ENCODE data around the gene CRIP3. TPM values are rescaled to one million over a fixed set of nuclear protein-coding genes. Genes with fewer than 3 reads are reported as not detected.

The CRIP3 gene
- total and polyA plus RNA-seq, 2 of the 13 experiments (the other 11 are each of a cell fraction or from before 2014, with no cell fraction given): 6.3 to 9.3 TPM

- TF ChIP-seq MBD4 (IDR thresholded peaks at IDR 0.05; ENCODE audit: borderline replicate concordance, low read length): no peak
Observed at GRCh38 chr6:43274916-43275597, 33.6 kb downstream of the CRIP3 start (continued).

- Histone ChIP-seq H3K9ac (ENCODE audit: insufficient read depth, low read depth, low read length) (peak overlapping the region; percentile 97), H3K36me3 (replicated peaks in 1 of 2; ENCODE audit: control insufficient read depth in 1 of 2, insufficient read depth in 2 of 2, low read length in 2 of 2) (no peaks in the 10 kb centered on the region), H3K4me3 (replicated peaks in 1 of 3; ENCODE audit: insufficient read depth in 1 of 3, low read depth in 2 of 3, low read length in 3 of 3) (peak overlapping the region; percentile 59 to 86 (median 78); a peak in 5 of 6 replicates), H3K27ac (ENCODE audit: extremely low read length, insufficient read depth, low read length) (peak overlapping the region; percentile 94), H3K79me2 (ENCODE audit: insufficient read depth, low read length) (peaks cover 7% of the 10 kb centered on the region), H3K4me2 (ENCODE audit: low read depth, low read length) (peak overlapping the region; percentile 93), H2AFZ (ENCODE audit: low read length) (no peak overlapping the region), H3K9me3 (ENCODE audit: low read length) (no peaks in the 10 kb centered on the region), H4K20me1 (ENCODE audit: insufficient read depth, low read length) (no peaks in the 10 kb centered on the region), H3K4me1 (ENCODE audit: insufficient read depth, low read length) (peaks cover 96% of the 10 kb centered on the region), H3K27me3 (ENCODE audit: control insufficient read depth in 1 of 2, insufficient read depth in 2 of 2, low read length in 2 of 2) (no peaks in the 10 kb centered on the region)
- TSS peak; percentile 85 for BruUV-seq (replicated peaks)
- FAIRE-seq: peak; percentile 48
- DNase-seq (ENCODE audit: low spot score): no peak
- intact Hi-C loops (cut with micrococcal nuclease; ENCODE audit: unreplicated experiment): no loop called here
- ATAC-seq: no peak
- WGBS (ENCODE audit: low lambda C conversion rate): 64% methylated on average over 9 of the region's 10 CpGs
- POLR2A ChIA-PET: interaction anchor here (1.6 to 20.0 kb wide), 3 partner anchors 16 to 95 kb away, joined by 5 to 314 read pairs (median 13); partner anchors contain the start of genes SLC22A7 and ZNF318
- in situ Hi-C loops (cut with HindIII; ENCODE audit: extremely low pct_ligation_motif_present, low pct_unique_long_range_greater_than_20kb): no loop called here
- CTCF ChIA-PET (ENCODE audit: low intra/inter-chr PET ratio, low total read pairs): no interaction called here
- TF ChIP-seq ZNF749 (CRISPR knock-in tag; IDR thresholded peaks at IDR 0.05; ENCODE audit: borderline replicate concordance) (0 out of 2 replicates have a peak, but pooled peaks have one; percentile 52), ZNF576 (CRISPR knock-in tag; IDR thresholded peaks at IDR 0.05) (no peak), PHF8 (CRISPR knock-in tag; IDR thresholded peaks at IDR 0.05) (no peak), ZSCAN20 (CRISPR knock-in tag; IDR thresholded peaks at IDR 0.05; ENCODE audit: borderline replicate concordance) (no peak), ZBTB21 (CRISPR knock-in tag; IDR thresholded peaks at IDR 0.05) (no peak), RELA (CRISPR knock-in tag; IDR thresholded peaks at IDR 0.05) (no peak), SP1 (IDR thresholded peaks at IDR 0.05) (no peak), SP1 (CRISPR knock-in tag; IDR thresholded peaks at IDR 0.05) (0 out of 2 replicates have a peak, but pooled peaks have one; percentile 6), PHF21A (CRISPR knock-in tag; IDR thresholded peaks at IDR 0.05) (no peak), ZNF773 (CRISPR knock-in tag; IDR thresholded peaks at IDR 0.05; ENCODE audit: borderline replicate concordance) (no peak), PCBP1 (IDR thresholded peaks at IDR 0.05; ENCODE audit: borderline replicate concordance, low read depth, low read length) (0 out of 2 replicates have a peak, but pooled peaks have one; percentile 18)
Observed at GRCh38 chr6:43274127-43274915, 34.3 kb downstream of the CRIP3 start.
